GM23338 (cell line): ENCODE measurements around the gene RHOF. TPM values are rescaled to one million over a fixed set of nuclear protein-coding genes. Genes with fewer than 3 reads are reported as not detected.

Experiments
- ATAC-seq: fragments of 200-7000 bp; cut with Tn5 transposase; 3 replicates; pipeline ENCODE4 v1.9.1; 2020
- DNase-seq: peaks from one replicate; pipeline ENCODE4 v3.0.0-alpha.2; 2015; ENCODE audit warnings: low spot score
- H2AFZ ChIP-seq: fragments of 200-600 bp; sonication (generic); 2 replicates; pipeline ENCODE4 v1.8.0; 2016; ENCODE audit warnings: antibody characterized with exemption, mild to moderate bottlenecking, moderate library complexity
- H3F3A ChIP-seq: fragments of 200-600 bp; sonication (generic); replicated peaks from 2 replicates; pipeline ENCODE4 v1.8.0; 2017; ENCODE audit warnings: antibody characterized with exemption, mixed run types, low read depth
- H3K27ac ChIP-seq: fragments of 200-600 bp; sonication (generic); 2 replicates; pipeline ENCODE4 v1.6.1; 2016; ENCODE audit warnings: low read depth
- H3K27me3 ChIP-seq: fragments of 200-600 bp; sonication (generic); 2 replicates; pipeline ENCODE4 v1.8.0; 2016; ENCODE audit warnings: mild to moderate bottlenecking, mixed run types, moderate library complexity; ENCODE audit not compliant: insufficient read depth
- H3K36me3 ChIP-seq: fragments of 200-600 bp; sonication (generic); 2 replicates; pipeline ENCODE4 v1.8.0; 2016; ENCODE audit warnings: mild to moderate bottlenecking; ENCODE audit not compliant: insufficient read depth
- H3K4me1 ChIP-seq: fragments of 200-600 bp; sonication (generic); 2 replicates; pipeline ENCODE4 v1.8.0; 2016; ENCODE audit warnings: mild to moderate bottlenecking, moderate library complexity; ENCODE audit not compliant: insufficient read depth
- H3K4me2 ChIP-seq: fragments of 200-600 bp; sonication (generic); 2 replicates; pipeline ENCODE4 v1.7.1; 2017; ENCODE audit warnings: mixed run types
- H3K4me3 ChIP-seq: fragments of 200-600 bp; sonication (generic); 2 replicates; pipeline ENCODE4 v1.6.1; 2016; ENCODE audit warnings: mixed run types
- H3K79me2 ChIP-seq: fragments of 200-600 bp; sonication (generic); replicated peaks from 2 replicates; pipeline ENCODE4 v1.8.0; 2017; ENCODE audit warnings: mild to moderate bottlenecking; ENCODE audit not compliant: insufficient read depth
- H3K9me2 ChIP-seq: fragments of 200-600 bp; sonication (generic); 2 replicates; pipeline ENCODE4 v1.8.0; 2017; ENCODE audit not compliant: insufficient read depth
- H4K20me1 ChIP-seq: fragments of 200-600 bp; sonication (generic); replicated peaks from 2 replicates; pipeline ENCODE4 v1.8.0; 2017; ENCODE audit warnings: mild to moderate bottlenecking; ENCODE audit not compliant: insufficient read depth
- H3K27ac Mint-ChIP-seq: 2 replicates; pipeline ENCODE4 v1.8.0; 2020; ENCODE audit warnings: inconsistent platforms, mild to moderate bottlenecking, moderate library complexity, mixed read lengths
- H3K27me3 Mint-ChIP-seq: 3 replicates; pipeline ENCODE4 v1.8.0; 2022; ENCODE audit warnings: low read depth, mild to moderate bottlenecking, moderate library complexity, mixed read lengths, inconsistent platforms; ENCODE audit not compliant: insufficient read depth, poor library complexity
- H3K36me3 Mint-ChIP-seq: 3 replicates; pipeline ENCODE4 v1.8.0; 2021; ENCODE audit warnings: low read depth, mild to moderate bottlenecking, inconsistent platforms, moderate library complexity, mixed read lengths
- H3K4me1 Mint-ChIP-seq: 3 replicates; pipeline ENCODE4 v1.8.0; 2020; ENCODE audit warnings: mild to moderate bottlenecking, inconsistent platforms, mixed read lengths
- H3K4me3 Mint-ChIP-seq: 3 replicates; pipeline ENCODE4 v1.8.0; 2021; ENCODE audit warnings: moderate library complexity, mild to moderate bottlenecking, inconsistent platforms, mixed read lengths
- H3K9me3 Mint-ChIP-seq: 3 replicates; pipeline ENCODE4 v1.8.0; 2020; ENCODE audit warnings: moderate library complexity, mild to moderate bottlenecking, inconsistent platforms, mixed read lengths
- CREB1 ChIP-seq: fragments of 250-450 bp; sonication (Bioruptor Pico); IDR thresholded peaks from 2 replicates; pipeline ENCODE4 v1.5.0; 2020; ENCODE audit warnings: low read depth, mild to moderate bottlenecking, moderate library complexity
- CTCF ChIP-seq, 2 experiments: fragments of 200-600 bp in 1 of 2; sonication (generic) in 1 of 2; conservative IDR thresholded peaks; 2 replicates each; pipeline versions ENCODE4 v1.5.1 to v1.6.1; 2016 to 2017; ENCODE audit warnings: antibody characterized with exemption in 2 of 2, low read depth in 2 of 2, mild to moderate bottlenecking in 2 of 2, moderate library complexity in 1 of 2
- EZH2 ChIP-seq: fragments of 200-600 bp; sonication (generic); IDR thresholded peaks from one replicate; pipeline ENCODE4 v1.8.0; 2017; ENCODE audit warnings: antibody characterized with exemption, mild to moderate bottlenecking, low read depth; ENCODE audit not compliant: unreplicated experiment
- EZH2phosphoT487 ChIP-seq: fragments of 200-600 bp; sonication (generic); IDR thresholded peaks from one replicate; pipeline ENCODE4 v1.8.1; 2018; ENCODE audit warnings: antibody characterized with exemption; ENCODE audit not compliant: unreplicated experiment
- JUNB ChIP-seq: IDR thresholded peaks from one replicate; pipeline ENCODE4 v1.6.1; 2016; ENCODE audit warnings: antibody characterized with exemption; ENCODE audit not compliant: unreplicated experiment
- NANOG ChIP-seq: IDR thresholded peaks from 2 replicates; pipeline ENCODE4 v1.6.1; 2016; ENCODE audit warnings: antibody characterized with exemption, borderline replicate concordance
- REST ChIP-seq: IDR thresholded peaks from one replicate; pipeline ENCODE4 v1.6.1; 2018; ENCODE audit warnings: antibody characterized with exemption; ENCODE audit not compliant: unreplicated experiment
- STAT1 ChIP-seq: IDR thresholded peaks from one replicate; pipeline ENCODE4 v1.6.1; 2016; ENCODE audit warnings: antibody characterized with exemption; ENCODE audit not compliant: unreplicated experiment
- ZNF114 ChIP-seq: fragments of 250-450 bp; sonication (Bioruptor Pico); IDR thresholded peaks from 2 replicates; pipeline ENCODE4 v1.5.0; 2020; ENCODE audit warnings: mild to moderate bottlenecking, moderate library complexity
- ZNF331 ChIP-seq: fragments of 250-450 bp; sonication (Bioruptor Pico); IDR thresholded peaks from 2 replicates; pipeline ENCODE4 v1.5.0; 2020; ENCODE audit warnings: low read depth, mild to moderate bottlenecking, moderate library complexity
- ZNF462 ChIP-seq: fragments of 250-450 bp; sonication (Bioruptor Pico); IDR thresholded peaks from 2 replicates; pipeline ENCODE4 v1.5.0; 2020; ENCODE audit warnings: mild to moderate bottlenecking, moderate library complexity
- polyA plus RNA-seq: library from polyadenylated mRNA; unstranded; fragments of >200 nt; fragmentation: Nextera tagmentation; extraction: Ambion mirVana; gene quantifications from 2 replicates; pipeline ENCODE4 v1.2.1, GENCODE V29; 2016
- total RNA-seq: library from RNA; depleted of rRNA; stranded (reverse); fragments of >200 nt; shearing (Covaris generic); gene quantifications from 2 replicates; pipeline ENCODE4 v1.2.3, GENCODE V29; 2014
- TF ChIP-seq, protein P1 (sequence below): IDR thresholded peaks from 2 replicates; pipeline ENCODE4 v1.6.1; 2016; ENCODE audit warnings: antibody characterized with exemption

RHOF gene
- total and polyA plus RNA-seq, 2 experiments from 2014 or later = 10.5 to 53.4 TPM

DNA sequence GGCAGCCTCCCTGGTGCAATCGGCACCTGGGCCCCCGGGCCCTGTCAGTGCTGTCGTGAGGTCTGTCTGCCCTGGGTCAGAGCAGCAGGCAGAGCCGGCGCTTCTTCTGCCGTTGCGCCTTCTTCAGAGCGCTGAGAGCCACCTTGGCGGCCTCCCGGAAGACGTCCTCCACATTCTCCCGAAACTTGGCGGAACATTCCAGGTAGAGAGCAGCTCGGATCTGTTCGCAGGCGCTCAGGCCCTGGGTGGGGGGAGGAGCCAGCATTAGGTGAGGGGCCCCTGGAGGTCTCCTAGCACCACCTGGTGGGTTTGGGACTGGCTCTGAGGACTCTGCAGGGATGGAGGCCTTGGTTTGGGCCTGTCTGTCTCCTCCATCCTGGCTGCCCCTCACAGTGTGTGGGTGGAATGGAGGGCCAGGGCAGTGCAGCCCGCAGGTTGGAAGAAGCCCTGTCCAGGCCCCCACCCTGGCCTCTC lies 14.0 kb downstream of the RHOF start:
- 0 out of 2 replicates have a peak, but pooled peaks cover 18% of the 10 kb centered on the region for H3F3A ChIP-seq
- Mint-ChIP-seq H3K27ac (no peak overlapping the region), H3K4me3 (no peak overlapping the region), H3K4me1 (peaks cover 25% of the 10 kb centered on the region), H3K9me3 (no peaks in the 10 kb centered on the region), H3K27me3 (peaks cover 23% of the 10 kb centered on the region), H3K36me3 (peaks cover 18% of the 10 kb centered on the region)
- H4K20me1 ChIP-seq = peaks cover 29% of the 10 kb centered on the region
- no peak overlapping the region for H3K4me2 ChIP-seq
- DNase-seq = peak; percentile 52
- H3K4me3 ChIP-seq = no peak overlapping the region
- no peaks in the 10 kb centered on the region for H3K9me2 ChIP-seq
- no peaks in the 10 kb centered on the region for H3K27me3 ChIP-seq
- no peak for ATAC-seq
- 0 out of 2 replicates have a peak, but pooled peaks cover 5% of the 10 kb centered on the region for H3K36me3 ChIP-seq
- TF ChIP-seq REST (no peak), EZH2 (no peak), JUNB (no peak), EZH2phosphoT487 (no peak), STAT1 (no peak), ZNF114 (CRISPR knock-in tag) (no peak), ZNF331 (CRISPR knock-in tag) (no peak), CREB1 (CRISPR knock-in tag) (no peak), ZNF462 (CRISPR knock-in tag) (no peak), NANOG (no peak), CTCF (conservative IDR thresholded peaks at IDR 0.05; ENCODE audit: low read depth in 2 of 2) (no peak)
- TF ChIP-seq, protein P1, sequence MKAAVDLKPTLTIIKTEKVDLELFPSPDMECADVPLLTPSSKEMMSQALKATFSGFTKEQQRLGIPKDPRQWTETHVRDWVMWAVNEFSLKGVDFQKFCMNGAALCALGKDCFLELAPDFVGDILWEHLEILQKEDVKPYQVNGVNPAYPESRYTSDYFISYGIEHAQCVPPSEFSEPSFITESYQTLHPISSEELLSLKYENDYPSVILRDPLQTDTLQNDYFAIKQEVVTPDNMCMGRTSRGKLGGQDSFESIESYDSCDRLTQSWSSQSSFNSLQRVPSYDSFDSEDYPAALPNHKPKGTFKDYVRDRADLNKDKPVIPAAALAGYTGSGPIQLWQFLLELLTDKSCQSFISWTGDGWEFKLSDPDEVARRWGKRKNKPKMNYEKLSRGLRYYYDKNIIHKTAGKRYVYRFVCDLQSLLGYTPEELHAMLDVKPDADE = no peak
- peaks cover 26% of the 10 kb centered on the region for H3K4me1 ChIP-seq
- H3K79me2 ChIP-seq = no peaks in the 10 kb centered on the region
- H3K27ac ChIP-seq = peak overlapping the region; percentile 59; the same call in 1 of the 2 replicates
- no peak overlapping the region for H2AFZ ChIP-seq
